NCI-H146 (cell line): ENCODE results near the gene MEOX1.
A peak's percentile ranks its signal among the peaks of the same experiment; 100 is the strongest.

Experiments
- DNase-seq: peaks from one replicate; lab custom pipeline; 2025; lab: John Stamatoyannopoulos, UW

MEOX1 gene

DNA sequence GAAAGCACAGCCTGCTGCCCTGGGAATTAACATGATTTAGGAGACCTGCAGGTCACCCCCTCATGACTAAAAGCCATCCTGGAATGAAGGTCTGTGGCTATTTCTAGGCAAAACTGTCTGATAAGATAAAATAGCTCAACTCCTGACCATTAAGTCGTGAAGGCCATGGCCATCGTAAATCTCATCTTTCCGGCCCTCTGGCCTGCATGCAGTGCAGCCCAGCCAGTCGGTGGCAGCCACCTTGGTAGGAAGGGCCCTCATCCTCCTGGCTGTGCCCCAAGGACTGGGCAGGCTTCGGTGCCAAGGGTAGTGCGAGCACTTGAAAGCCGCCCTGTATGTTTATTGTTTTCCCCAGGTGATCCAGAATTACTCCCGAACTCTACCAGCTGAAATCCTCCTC is 18.2 kb upstream of the MEOX1 start:
- DNase-seq, result no peak

DNA sequence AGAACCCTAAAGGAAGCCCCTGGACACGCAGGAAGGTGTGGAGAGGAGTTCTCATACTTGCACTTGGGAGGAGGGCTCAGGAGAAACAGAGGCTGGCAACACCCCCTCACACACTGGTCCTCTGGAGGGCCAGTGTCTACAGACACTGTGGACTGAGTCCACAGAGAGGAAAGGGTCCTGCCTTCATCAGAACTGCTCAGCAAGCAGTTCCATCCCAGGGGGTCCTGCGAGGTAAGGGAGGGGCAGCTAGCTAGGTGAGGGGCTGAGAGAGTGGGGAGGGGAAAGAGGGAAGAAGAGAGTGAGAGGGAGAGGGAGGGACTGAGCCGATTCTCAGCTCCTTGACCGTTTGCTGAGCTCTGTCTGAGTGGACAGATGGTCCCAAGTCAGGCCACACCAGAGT is 17.7 kb upstream of the MEOX1 start:
- no peak for DNase-seq

DNA sequence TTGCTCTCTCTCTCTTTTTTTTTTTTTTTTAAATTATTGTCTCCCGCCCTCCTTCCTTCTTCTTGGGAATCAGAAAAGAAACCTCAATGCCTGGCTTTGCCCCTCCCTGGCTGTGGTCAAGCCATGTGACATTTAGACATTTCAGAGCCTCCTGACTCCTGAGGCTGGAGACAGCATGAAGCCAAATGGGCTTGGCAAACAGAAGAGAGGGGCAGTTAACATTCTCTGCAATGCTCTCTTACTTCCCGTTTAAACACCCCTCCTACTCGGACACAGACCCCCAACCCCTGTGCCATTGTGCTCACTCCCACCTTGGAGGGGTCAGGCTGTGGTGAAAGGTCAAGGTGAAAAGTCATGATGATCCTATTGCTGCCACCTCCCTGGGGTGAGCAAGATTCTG is 14.7 kb upstream of the MEOX1 start:
- no peak for DNase-seq

DNA sequence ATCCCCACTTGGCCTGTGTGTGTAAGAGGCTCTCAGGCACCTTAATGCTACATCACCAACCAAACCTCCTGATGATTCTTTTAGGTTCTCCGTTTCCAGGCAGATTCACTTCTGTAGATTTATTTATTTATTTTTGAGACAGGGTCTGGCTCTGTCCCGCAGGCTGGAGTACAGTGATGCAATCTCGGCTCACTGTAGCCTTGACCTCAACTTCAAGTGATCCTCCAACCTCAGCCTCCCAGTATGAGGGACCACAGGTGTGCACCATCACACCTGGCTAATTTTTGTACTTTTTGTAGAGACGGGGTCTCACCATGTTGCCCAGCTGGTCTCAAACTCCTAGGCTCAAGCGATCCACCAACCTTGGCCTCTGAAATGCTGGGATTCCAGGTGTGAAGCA is 12.7 kb upstream of the MEOX1 start:
- DNase-seq, result no peak

DNA sequence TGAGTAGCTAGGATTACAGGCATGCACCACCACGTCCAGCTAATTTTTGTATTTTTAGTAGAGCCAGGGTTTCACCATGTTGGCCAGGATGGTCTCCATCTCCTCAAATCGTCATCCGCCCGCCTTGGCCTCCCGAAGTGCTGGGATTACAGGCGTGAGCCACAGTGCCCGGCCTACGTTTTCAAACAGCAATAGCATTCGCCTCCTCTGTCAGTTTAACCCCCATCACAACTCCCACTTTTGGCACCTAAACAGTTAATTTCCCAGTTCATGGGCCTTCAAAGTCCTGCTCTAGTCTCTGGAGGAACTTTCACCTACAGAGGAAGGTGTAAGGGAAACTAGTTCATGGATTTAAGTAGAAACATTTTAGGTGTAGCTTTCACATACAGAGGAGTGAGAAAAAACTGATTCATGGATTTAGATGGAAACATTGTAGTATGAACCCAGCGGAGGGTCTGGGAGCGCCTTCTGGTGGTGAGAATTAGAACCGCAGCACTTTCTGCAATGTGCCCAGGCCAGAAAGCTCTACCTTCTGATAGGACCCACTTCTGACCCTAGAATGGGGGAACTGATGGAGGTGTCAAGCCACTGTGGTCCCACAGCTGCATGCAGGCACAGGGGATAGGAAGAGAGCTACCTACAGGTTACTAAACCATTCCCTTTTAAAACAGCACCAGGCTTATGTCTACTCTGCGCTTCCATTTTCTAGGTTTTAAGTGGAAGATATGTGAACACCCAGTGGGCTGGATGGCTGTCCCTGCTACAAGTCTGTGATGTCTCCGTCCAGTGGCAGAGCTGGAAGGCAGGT is 12.0 kb upstream of the MEOX1 start:
- peak; percentile 32 for DNase-seq

DNA sequence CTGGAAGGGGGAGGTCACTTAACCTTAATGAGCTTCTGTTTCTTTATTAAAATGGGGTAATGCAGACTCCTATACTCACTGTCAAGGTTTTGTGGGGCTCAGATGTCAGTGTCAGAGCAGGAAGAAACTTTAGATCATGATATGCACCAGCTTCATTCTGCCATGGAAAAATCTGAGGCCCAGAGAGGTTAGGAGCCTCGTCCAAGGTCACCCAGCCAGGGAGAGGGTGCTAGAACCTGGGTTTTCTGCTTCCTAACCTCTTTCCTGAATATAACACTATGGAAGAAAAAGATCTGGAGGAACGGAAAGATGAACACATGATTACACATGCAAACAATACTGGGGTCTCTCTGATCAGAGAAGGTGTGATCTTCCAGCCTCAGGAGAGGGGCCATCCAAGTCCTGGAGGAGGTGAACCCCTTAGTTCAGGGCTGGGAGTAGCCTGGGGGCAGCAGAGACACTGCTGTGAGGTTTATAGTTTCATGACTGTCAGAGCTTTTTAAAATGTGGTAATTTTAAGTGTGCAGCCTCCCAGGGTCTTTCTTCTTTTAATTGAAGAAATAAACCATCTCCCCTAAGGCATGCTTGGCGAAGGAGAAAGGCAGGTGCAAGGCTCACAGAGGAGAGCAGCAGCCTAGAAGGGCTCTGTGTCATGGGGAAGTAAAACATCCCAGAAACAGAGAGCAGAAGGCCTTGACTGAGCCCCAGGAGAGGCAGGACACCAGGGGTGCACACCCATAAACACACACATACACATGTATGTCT is 10.2 kb upstream of the MEOX1 start:
- DNase-seq, result no peak

DNA sequence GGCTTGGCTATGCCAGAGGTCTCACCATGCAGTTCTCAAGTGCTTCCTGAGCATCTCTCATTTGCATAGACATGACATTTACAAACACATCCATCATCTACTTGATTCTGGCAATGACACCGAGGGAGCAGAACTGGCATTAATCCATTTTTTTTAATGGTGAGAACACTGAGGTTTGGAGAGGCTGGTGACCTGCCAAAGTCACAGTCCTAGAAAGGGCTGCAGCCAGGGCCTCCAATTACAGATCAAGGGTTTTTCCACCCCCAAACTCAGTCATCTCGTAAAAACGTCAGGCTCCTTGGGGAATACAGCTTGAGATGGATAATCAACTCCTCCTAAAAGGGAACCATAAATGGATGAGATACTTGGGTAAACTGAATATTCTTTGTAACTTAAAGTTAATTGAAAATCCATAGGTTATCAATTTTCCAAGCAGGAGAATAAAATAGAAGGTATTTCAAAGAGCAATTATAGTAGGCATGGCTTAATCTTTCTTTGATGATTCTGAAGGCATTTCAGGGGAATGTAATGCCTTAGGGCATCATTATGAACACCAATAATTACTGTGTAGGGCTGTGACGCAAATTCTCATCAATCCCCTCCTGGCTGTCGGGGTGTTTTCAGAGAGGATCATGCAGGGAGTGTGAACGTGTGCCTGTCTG is 9.4 kb upstream of the MEOX1 start:
- peak; percentile 25 for DNase-seq

DNA sequence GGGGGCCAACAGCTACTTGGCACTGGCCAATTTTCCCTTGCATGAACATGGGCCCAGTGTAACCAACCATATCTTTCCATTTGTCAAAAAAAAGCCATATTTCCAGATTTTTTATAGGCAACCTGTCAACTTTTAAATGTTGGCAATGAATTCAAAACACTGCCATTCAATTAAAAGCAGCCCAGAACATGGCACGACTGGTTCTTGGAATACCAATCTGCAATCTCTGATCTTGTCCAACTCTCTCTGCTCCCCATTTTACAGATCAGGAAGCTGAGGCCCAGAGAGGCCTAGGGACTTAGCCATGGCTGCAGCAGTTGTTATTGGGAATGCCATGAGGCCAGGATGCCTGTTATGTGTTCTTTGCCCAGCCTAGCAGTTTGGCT is 8.9 kb upstream of the MEOX1 start:
- DNase-seq, result no peak

DNA sequence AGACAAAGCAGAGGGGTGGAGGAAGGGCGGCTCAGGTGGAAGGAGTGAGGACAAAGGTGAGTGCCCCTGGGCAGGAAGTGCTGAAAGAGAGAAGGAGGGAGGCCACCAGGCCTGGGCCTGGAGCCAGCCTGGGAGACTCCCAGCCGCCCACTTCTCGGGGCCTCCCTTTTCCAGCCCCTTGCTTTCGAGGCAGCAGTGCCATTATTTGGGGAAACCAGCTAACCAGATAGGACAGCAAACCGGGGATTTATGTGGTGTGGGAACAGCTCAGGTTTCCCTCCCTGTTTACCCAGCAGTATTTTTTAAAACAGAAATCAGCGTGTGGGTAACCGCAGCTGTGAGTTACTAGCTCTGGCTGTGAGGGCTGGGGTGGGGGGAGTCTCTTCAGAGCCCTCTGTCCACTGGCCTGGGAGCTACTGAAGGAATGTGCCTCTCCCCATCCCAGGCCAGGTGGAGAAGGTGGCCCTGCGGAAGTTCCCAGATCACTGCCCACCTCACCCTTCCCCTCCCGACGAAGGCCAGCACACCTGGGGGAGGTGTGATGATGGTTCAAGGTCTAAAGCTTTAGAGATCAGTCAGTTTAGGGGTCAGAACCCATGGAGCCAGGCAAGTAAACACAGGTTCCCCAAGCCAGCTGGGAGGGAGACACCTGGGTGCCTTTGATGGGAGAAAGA is 8.4 kb upstream of the MEOX1 start:
- DNase-seq, result peak; percentile 35

DNA sequence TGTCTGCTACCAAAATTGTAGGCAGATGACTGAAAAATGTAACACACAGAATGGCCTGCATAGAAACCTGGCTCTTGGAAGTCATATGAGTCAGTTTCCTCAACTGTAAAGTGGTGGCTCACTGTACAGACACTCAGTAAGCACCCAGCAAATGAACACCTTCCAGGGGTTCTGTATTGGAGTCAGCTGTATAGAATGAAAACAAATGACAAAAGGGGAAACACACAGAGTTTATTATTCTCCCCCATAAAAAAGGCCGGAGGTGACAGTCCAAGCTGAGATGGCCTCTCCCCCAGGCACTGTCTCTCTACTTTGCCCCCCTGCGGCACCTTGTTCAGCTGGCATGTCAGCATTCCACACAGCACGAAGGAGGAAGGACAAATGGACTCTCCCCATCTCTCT is 6.2 kb upstream of the MEOX1 start:
- no peak for DNase-seq

DNA sequence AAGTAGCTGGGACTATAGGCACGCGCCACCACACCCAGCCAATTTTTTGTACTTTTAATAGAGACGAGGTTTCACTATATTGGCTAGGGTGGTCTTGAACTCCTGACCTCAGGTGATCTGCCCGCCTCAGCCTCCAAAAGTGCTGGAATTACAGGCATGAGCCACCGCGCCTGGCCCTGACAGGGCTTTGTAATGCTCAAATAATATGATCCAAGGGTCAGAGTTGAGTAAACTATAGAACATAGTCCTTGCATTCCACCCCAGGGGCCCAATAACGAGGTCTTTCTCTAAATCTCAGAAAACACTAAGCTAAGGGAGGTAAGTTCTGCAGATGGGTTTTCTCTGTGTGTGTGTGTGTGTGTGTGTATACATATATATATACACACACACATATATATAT is 5.8 kb upstream of the MEOX1 start:
- no peak for DNase-seq

DNA sequence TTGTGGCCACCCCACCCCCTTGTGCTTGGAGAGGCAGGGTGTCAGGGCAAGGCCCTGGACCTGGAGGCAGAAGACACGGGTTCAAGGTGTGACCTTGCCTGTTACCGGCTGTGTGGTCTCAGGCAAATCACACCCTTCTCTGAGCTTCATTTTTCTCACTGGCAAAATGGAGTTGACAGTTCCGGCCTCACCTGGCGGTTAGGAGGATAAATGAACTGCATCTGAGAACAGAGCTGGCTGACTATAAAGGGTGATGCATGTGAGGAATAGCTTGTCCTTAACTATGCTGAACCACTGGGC is 4.2 kb upstream of the MEOX1 start:
- no peak for DNase-seq

DNA sequence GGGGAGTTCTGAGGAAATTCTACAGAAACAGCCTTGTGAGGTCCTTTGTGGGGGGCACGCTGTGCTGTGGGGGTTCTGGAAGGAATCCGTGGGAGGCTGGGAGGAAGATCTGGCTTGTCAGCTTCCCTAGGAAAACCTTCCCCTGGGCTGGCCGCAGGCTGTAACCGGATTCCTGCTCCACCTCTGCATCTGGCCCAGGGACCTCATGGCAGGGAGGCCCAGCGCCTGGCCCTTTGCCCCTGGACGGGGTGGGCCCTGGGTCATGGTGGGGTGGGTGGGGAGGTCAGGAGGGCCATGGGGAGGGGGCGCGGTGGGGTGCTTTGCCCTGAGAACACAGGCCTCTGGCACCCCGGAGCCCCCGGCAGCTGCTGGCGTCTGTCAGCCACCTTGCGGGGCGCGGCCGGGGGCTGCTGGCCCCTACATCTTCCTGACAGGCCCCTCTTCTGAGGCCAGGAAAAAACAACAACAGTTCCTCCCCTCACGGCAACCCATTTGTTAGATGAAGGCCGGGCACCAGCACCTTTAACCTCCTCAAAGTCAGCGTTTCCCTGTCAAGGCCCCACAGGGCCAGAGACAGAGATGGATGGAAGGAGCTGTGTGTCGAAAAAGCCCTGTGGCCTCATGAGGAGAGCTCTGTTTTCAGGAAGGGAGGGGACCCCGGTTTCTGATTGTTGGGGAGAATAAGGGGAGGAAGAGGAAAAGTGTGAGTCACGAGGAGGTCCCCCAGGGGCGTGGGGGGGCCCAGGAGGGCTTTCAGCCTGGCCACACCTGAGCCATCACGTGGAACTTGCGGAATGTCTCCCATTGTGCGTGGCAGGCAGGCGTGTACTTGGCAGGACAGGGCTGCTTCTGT is 3.6 kb upstream of the MEOX1 start:
- no peak for DNase-seq

DNA sequence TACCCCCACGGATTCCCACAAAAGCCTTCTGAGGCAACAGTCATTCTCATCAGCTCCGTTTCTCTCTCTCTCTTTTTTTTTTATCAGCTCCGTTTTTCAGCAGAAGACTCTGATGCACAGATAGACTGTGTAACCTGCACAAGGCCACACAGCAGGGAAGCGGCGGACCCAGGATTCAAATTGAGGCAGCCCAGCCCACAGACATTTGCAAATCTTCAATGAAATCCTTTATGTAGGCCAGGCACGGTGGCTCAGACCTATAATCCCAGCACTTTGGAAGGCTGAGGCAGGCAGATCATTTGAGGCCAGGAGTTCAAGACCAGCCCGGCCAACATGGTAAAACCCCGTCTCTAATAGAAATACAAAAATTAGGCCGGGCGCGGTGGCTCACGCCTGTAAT is 2.4 kb upstream of the MEOX1 start:
- no peak for DNase-seq

DNA sequence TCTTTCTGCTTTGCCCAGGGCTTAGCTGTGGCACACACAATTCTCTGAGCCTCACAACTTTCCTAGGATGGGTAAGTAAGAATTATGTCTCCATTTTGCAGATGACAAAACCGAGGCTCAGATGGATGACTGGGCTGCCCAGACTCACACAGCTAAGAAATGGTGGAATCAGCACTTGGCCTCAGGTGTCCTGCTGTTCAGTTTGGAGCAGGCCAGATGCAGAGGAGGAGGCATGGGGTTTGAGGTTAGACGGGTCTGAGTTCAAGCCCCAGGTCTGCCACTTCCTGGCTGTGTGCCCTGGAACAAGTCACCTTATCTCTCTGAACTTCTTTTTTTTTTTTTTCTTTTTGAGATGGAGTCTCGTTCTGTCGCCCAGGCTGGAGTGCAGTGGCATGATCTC is 1.7 kb upstream of the MEOX1 start:
- DNase-seq, result no peak

DNA sequence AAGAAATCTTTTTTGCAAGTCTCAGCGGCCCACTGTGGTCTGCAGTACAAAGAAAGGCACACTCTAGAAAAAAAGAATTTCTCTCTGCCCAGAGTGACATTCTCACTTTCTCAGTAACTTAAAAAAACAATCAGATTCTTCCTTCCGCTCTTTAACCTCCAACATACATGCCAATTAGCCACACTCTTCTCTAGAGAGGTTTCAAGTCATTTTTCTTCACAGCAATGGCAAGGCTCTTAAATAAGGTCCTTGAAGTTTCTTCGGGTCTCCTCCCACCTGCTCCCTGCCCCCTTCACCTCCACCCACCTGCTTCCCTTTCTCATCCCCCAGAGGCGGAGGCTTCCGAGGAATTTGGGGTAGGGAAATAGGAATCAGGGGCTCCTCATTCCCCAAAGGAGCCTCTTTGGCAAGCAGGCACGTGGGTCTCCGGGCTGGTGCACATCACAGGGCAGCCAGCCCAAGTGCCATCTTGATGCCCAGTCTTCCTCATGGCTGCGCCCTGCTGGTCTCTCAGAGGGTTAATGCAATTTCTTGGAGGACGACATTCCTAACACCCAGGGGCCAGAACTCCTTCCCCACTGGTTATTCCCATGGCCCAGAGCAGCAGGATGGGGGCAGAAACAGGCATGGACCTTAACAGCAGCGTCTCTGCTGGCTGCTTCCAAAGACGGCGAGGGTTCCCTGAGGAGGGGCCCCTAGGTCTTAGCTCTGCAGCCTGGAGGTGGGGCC is 855 bp upstream of the MEOX1 start:
- no peak for DNase-seq

DNA sequence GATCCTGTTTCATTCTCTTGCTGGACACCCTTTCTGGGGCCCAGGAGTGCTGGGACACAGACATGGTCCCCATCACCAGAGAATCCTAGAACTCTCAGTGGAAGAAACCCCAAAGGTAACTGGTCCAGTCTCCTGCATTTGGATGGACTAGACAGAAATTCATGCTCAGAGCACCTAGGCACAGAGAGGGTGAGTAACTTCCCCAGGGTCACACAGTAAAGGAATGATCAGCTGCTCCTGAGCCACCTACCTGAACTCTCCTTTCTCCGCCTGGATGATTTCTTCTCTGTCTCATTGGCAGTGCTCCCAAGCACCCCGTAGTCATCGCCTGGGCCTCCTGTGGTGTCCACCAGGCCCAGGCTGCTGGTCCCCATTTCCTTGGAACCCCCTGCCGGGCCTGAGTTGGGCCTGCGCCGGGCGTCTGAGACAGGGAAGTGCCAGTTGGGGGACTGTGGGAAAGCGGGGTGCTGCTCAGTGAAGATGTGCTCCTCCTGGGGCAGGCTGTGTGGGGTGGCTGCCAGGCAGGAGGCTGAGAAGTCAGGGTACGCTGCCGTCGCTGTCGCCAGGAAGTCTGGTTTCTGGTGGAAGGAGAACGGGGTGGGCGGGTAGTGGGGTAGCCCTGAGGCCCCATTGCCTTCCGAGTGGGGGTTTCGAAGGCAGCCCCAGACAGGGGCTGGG is 767 bp downstream of the MEOX1 start:
- no peak for DNase-seq

DNA sequence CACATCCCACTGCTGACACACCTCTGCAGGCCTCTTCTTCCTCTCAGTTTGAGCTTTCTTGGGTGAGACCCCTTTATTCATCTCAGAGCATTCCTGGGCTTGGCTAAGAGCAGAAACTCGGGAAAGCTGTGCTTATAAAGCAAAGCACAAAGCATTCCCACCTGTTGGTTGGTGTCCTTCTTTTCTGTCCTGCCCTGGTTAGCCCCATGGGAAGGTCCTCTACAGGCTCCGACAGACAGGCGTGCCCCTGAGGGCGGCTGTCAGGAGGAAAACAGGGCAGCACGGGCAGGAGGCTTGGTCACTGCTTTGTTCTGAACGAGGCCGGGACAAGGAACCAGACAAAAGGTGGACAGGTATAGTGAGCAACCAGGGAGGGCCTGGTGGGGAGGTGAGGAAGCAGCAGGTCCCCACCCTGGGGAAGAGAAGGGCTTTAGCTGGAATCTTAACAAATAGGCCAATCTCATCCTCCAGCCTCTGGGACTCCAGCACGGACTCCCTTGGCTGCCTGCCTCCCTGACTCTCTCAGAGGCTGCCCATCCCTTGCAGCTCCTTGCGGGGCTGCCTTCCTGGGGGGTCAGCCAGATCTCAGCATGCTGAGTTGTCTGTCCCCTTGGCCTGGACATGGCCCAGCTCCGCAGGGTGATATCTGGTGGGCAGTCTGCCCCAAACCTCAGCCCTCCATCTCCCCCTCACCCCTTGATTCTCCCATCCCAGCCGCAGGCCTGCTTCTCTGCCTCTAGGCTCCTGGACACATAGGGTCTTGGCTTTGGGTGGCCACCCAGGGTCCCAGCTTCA is 1.7 kb downstream of the MEOX1 start:
- DNase-seq, result no peak

DNA sequence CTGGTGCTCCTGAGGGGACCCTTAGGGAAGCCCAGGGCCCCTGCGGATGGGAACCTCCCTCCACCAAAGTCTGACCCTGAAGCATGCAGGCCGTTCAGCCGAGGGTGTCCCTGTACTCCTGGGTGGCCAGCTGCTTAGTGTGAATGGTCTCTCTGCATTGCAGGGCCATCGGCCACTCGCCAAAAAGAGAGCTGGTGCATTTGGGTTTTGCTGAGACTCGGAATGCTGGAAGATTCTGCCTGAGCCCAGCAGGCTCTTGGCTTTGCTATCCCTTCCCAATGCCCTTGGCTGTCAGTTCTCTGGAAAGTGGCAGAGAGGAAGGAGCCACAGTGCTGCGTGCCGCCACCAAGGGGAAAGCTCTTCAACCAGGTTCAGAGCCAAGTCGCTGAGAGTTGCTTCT is 2.8 kb downstream of the MEOX1 start:
- DNase-seq, result no peak
